ENCODE measurements around the gene FAM110A. TPM values are rescaled to one million over a fixed set of nuclear protein-coding genes. Genes with fewer than 3 reads are reported as not detected.

FAM110A gene
- total and polyA plus RNA-seq, 2 of the 8 experiments (the other 6 are each of a cell fraction or from before 2014, with no cell fraction given) = 10.1 to 10.9 TPM

DNA sequence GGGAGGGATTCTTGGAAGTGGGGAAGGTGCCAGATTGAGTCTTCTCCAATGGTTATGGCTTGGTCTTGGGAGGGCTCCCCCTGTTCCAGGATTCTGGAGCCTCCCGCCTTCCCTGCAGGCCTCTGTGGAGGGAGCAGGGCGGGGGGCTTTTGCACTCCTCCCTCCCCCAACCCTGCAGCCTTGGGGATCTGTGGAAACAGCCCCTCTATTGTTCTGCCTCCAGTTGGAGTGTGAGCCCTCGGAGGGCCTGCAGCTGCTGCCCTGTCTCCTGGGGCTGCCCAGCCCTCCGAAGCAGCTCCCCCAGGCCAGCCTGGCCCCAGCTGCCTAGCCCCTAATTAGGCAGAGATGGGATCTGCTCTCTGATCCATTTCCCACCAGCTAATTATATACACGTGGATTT, 14.7 kb downstream of the FAM110A start (continued):
- TF ChIP-seq CHD7 (IDR thresholded peaks at IDR 0.05; ENCODE audit: insufficient replicate concordance, low read length) (no peak), ASH2L (IDR thresholded peaks at IDR 0.05; ENCODE audit: low read length) (no peak), ATF2 (IDR thresholded peaks at IDR 0.05; ENCODE audit: low read length) (no peak), CBX5 (IDR thresholded peaks at IDR 0.05; ENCODE audit: low read depth, low read length) (no peak), FOSL1 (IDR thresholded peaks at IDR 0.05; ENCODE audit: insufficient read depth, low read depth, low read length) (no peak), HDAC6 (IDR thresholded peaks at IDR 0.05; ENCODE audit: low read depth, low read length) (no peak), TAF7 (optimal IDR thresholded peaks at IDR 0.05; ENCODE audit: borderline replicate concordance, low read depth, low read length) (no peak), SP4 (IDR thresholded peaks at IDR 0.05; ENCODE audit: low read length) (no peak), CHD2 (IDR thresholded peaks at IDR 0.05; ENCODE audit: low read length) (no peak), KDM1A (IDR thresholded peaks at IDR 0.05; ENCODE audit: borderline replicate concordance, low read length) (no peak), KDM4A (IDR thresholded peaks at IDR 0.05; ENCODE audit: low read depth, low read length, severe bottlenecking) (no peak)
